Inflammatory macrophage (primary cell): ENCODE results near the gene FAM153A.
"Not testable (repeated sequence)": the region's sequence is repeated elsewhere in the genome, so short reads cannot be mapped to it uniquely, and the experiment has no call there.

ENCODE experiments used
- DNase-seq, 2 donors: peaks; one replicate each; pipeline ENCODE4 v3.0.0-alpha.2; 2020 to 2022

The FAM153A gene

GRCh38 chr5:177723831-177724485, 58.7 kb downstream of the FAM153A start:
- not testable (repeated sequence) for DNase-seq

GRCh38 chr5:177722829-177723228, 59.9 kb downstream of the FAM153A start:
- DNase-seq: not testable (repeated sequence)

- not testable (repeated sequence) for DNase-seq
These were observed 62.7 kb downstream of the FAM153A start for GRCh38 chr5:177719989-177720388.

DNA sequence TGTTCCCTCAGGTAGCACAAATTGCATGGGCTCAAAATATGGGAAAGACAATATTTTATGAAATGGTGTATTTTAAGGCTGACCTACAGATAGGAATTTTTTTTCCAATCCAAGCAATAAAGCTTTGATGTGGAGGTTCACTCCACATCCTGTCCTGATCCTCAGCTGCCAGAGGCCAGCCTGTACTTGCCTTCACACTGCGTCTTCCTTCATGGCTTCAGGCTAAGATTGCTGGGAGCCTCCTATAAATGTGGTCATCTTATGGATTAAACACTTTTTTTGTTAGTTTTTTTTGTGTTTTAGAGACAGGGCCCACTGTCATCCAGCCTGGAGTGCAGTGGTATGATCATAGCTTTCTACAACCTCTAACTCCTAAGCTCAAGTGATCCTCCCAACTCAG, 67.3 kb downstream of the FAM153A start:
- not testable (repeated sequence) for DNase-seq

GRCh38 chr5:177696100-177696499, 86.6 kb downstream of the FAM153A start:
- DNase-seq: not testable (repeated sequence)

DNA sequence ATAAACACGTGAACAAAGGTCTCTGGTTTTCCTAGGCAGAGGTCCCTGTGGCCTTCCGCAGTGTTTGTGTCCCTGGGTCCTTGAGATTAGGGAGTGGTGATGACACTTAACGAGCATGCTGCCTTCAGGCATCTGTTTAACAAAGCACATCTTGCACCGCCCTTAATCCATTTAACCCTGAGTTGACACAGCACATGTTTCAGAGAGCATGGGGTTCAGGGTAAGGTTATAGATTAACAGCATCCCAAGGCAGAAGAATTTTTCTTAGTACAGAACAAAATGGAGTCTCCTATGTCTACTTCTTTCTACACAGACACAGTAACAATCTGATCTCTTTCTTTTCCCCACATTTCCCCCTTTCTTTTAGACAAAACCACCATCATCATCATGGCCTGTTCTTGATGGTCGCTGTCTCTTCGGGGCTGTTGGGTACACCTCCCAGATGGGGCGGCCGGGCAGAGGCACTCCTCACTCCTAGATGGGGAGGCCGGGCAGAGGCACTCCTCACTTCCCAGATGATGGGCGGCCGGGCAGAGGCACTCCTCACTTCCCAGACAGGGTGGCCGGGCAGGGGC, 87.3 kb downstream of the FAM153A start:
- DNase-seq: not testable (repeated sequence)

DNA sequence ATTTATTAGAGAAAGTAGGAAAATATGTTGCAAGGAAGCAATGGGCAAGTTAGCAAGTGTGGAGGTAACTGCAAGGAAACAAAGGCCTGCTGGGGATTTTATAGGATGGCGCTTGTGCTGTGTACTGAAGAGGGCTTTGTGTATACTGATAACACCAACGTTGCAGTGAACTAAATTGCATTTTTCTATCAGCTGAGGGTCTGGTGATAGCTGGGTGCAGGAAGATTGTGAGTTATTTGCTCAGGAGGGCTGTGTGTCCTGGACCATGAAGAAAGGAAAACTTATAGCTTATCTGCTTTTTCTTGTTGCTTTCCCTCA, 88.2 kb downstream of the FAM153A start:
- not testable (repeated sequence) for DNase-seq

- DNase-seq: not testable (repeated sequence)
These were observed 88.8 kb downstream of the FAM153A start for GRCh38 chr5:177693671-177694517.

- DNase-seq: not testable (repeated sequence)
These were observed 89.7 kb downstream of the FAM153A start for GRCh38 chr5:177692969-177693368.

DNA sequence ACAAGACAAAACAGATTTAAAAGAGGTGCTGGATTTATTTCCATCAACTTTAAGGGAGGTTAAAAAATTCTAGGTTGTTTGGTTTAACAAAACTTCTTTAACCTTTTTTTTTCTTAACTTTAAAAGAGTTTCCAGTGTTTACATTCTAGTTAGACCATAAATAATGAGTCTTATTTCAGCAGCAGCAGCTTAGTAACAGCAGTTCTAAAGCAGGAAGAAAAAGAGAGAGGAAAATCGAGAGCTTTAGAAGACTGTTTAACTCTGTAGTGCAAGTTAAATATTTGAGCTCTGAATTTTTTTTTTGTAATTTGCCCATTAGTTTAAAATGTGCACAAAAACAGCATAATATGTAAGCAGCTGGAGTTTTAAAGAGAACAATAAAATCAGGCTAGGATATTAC, 90.2 kb downstream of the FAM153A start:
- DNase-seq: not testable (repeated sequence)

GRCh38 chr5:177689011-177689610, 93.6 kb downstream of the FAM153A start:
- DNase-seq: not testable (repeated sequence)

- not testable (repeated sequence) for DNase-seq
These were observed 94.6 kb downstream of the FAM153A start for GRCh38 chr5:177688091-177688490.

DNA sequence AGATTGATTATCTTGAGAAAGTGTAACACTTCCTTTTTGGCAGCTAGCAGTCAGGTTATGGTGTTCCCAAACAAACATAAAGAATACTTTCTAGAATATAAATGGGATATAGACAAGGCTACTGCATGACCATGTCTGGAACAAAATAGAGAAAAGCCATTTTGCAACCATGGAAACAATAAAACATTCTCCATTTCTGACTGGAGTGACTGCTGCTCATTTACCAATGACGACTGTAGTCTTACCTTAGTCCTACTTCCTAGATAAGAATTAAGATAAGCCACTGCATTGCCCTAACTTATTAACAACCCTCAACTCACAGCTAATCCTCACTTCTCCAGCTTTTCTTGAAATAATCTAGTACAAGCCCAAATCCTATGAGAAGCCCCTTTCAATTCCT, 100.8 kb downstream of the FAM153A start:
- not testable (repeated sequence) for DNase-seq
